GM12878 (cell line): ENCODE measurements around the gene IRGM.

Experiments
- ATF3 ChIP-seq: IDR thresholded peaks from 2 replicates; pipeline ENCODE4 v1.6.1; 2011; ENCODE audit warnings: low read depth, mild to moderate bottlenecking, low read length, moderate library complexity, borderline replicate concordance; ENCODE audit errors: extremely low read depth
- BACH1 ChIP-seq: fragments of 450-650 bp; IDR thresholded peaks from 2 replicates; pipeline ENCODE4 v1.6.1; 2017; ENCODE audit warnings: mild to moderate bottlenecking, borderline replicate concordance
- CBX5 ChIP-seq: sonication (generic); IDR thresholded peaks from 2 replicates; pipeline ENCODE4 v1.6.1; 2016; ENCODE audit warnings: low read depth, moderate library complexity, mild to moderate bottlenecking, inconsistent platforms
- CREM ChIP-seq: IDR thresholded peaks from 2 replicates; pipeline ENCODE4 v1.6.1; 2014; ENCODE audit warnings: antibody characterized with exemption, low read depth
- CTCF ChIP-seq, 3 experiments: IDR thresholded peaks in 2 of 3; conservative IDR thresholded peaks in 1 of 3; 2 replicates each; pipeline ENCODE4 v1.5.1; 2011; ENCODE audit warnings: low read depth in 3 of 3, low read length in 3 of 3, mild to moderate bottlenecking in 3 of 3, control low read depth in 2 of 3, moderate library complexity in 2 of 3, inconsistent platforms in 1 of 3, mixed read lengths in 1 of 3; ENCODE audit not compliant: control insufficient read depth in 2 of 3, insufficient read depth in 1 of 3; ENCODE audit errors: extremely low read depth in 1 of 3
- EP300 ChIP-seq, 2 experiments: fragments of 150-350 bp in 1 of 2; IDR thresholded peaks; 2 replicates each; pipeline ENCODE4 v1.6.1; 2011 to 2012; ENCODE audit warnings: low read depth in 2 of 2, low read length in 2 of 2, borderline replicate concordance in 1 of 2, improper control_type of control experiment in 1 of 2, inconsistent platforms in 1 of 2; ENCODE audit not compliant: control insufficient read depth in 1 of 2
- EZH2 ChIP-seq: IDR thresholded peaks from 2 replicates; pipeline ENCODE4 v1.6.1; 2012; ENCODE audit warnings: low read depth, mild to moderate bottlenecking, control low read depth, inconsistent platforms, low read length, borderline replicate concordance; ENCODE audit not compliant: control insufficient read depth
- POLR2A ChIP-seq: IDR thresholded peaks from 2 replicates; pipeline ENCODE4 v1.6.1; 2011; ENCODE audit warnings: low read depth, mild to moderate bottlenecking, low read length
- RAD21 ChIP-seq: IDR thresholded peaks from 2 replicates; pipeline ENCODE4 v1.6.1; 2011; ENCODE audit warnings: mild to moderate bottlenecking, low read depth, low read length, moderate library complexity; ENCODE audit not compliant: insufficient read depth
- TCF12 ChIP-seq: IDR thresholded peaks from 2 replicates; pipeline ENCODE4 v1.6.1; 2011; ENCODE audit warnings: low read depth, mild to moderate bottlenecking, low read length
- ZNF217 ChIP-seq: fragments of 450-650 bp; IDR thresholded peaks from 2 replicates; pipeline ENCODE4 v1.6.1; 2017; ENCODE audit warnings: antibody characterized with exemption, mild to moderate bottlenecking
- ZZZ3 ChIP-seq: IDR thresholded peaks from 2 replicates; pipeline ENCODE4 v1.6.1; 2011; ENCODE audit warnings: low read depth; ENCODE audit not compliant: control insufficient read depth, insufficient read length
- TF ChIP-seq, protein P1 (sequence below): fragments of 450-650 bp; IDR thresholded peaks from 2 replicates; pipeline ENCODE4 v1.6.1; 2017; ENCODE audit warnings: mild to moderate bottlenecking

- TF ChIP-seq CTCF (IDR thresholded peaks at IDR 0.05 in 2 of 3, conservative IDR thresholded peaks at IDR 0.05 in 1 of 3; ENCODE audit: control insufficient read depth in 2 of 3, extremely low read depth in 1 of 3, insufficient read depth in 1 of 3, low read depth in 3 of 3, low read length in 3 of 3) (no peak), EP300 (IDR thresholded peaks at IDR 0.05; ENCODE audit: borderline replicate concordance in 1 of 2, control insufficient read depth in 1 of 2, low read depth in 2 of 2, low read length in 2 of 2) (no peak), ZZZ3 (no peak), BACH1 (no peak), TCF12 (no peak), ATF3 (no peak), CBX5 (no peak), RAD21 (no peak), POLR2A (no peak), CREM (no peak), EZH2 (no peak), ZNF217 (no peak)
- TF ChIP-seq, protein P1, sequence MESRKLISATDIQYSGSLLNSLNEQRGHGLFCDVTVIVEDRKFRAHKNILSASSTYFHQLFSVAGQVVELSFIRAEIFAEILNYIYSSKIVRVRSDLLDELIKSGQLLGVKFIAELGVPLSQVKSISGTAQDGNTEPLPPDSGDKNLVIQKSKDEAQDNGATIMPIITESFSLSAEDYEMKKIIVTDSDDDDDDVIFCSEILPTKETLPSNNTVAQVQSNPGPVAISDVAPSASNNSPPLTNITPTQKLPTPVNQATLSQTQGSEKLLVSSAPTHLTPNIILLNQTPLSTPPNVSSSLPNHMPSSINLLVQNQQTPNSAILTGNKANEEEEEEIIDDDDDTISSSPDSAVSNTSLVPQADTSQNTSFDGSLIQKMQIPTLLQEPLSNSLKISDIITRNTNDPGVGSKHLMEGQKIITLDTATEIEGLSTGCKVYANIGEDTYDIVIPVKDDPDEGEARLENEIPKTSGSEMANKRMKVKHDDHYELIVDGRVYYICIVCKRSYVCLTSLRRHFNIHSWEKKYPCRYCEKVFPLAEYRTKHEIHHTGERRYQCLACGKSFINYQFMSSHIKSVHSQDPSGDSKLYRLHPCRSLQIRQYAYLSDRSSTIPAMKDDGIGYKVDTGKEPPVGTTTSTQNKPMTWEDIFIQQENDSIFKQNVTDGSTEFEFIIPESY = no peak
Observed at GRCh38 chr5:150815010-150815409, 31.3 kb upstream of the IRGM start.
